SK-N-MC (cell line): Measurements from ENCODE around the gene RAMP1.

ENCODE experiments used
- EZH2 ChIP-seq: fragments of 200-600 bp; sonication (generic); IDR thresholded peaks from one replicate; pipeline ENCODE4 v1.6.1; 2017; ENCODE audit warnings: antibody characterized with exemption
- FOXP2 ChIP-seq: optimal IDR thresholded peaks from 2 replicates; pipeline ENCODE3; 2011; ENCODE audit warnings: mild to moderate bottlenecking, moderate library complexity; ENCODE audit not compliant: insufficient read depth; ENCODE audit errors: extremely low read length, control extremely low read depth
- POLR2AphosphoS5 ChIP-seq: IDR thresholded peaks from 2 replicates; pipeline ENCODE4 v1.6.1; 2012; ENCODE audit warnings: mild to moderate bottlenecking, low read depth, low read length, borderline replicate concordance

DNA sequence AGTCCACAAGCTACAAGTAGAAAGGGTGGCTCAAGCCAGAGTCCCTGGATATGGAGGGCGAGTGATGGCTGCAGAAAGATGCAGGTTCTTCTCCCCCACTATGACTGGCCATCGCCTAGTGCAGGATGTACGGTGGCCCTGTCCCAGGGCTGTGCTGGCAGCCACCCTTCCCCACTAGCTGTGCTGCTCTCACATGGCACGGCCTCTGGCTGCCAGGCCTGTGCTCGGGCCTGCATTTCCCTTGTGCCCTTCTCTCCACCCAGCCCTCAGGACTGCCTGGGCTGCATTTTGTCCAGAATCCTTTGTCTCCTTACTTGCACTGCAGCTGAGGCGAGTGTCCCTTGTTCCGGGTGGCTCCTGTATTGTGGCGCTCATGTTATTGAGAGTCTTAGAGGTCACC is 1.6 kb upstream of the RAMP1 start:
- TF ChIP-seq EZH2 (no peak), POLR2AphosphoS5 (no peak), FOXP2 (no peak)
